HepG2 (cell line): ENCODE data around the gene CAPG. TPM values are rescaled to one million over a fixed set of nuclear protein-coding genes. Genes with fewer than 3 reads are reported as not detected.

Experiments used
- ATAC-seq: fragments of 200-7000 bp; cut with Tn5 transposase; 3 replicates; pipeline ENCODE4 v1.9.1; 2020; ENCODE audit warnings: mild to moderate bottlenecking, moderate library complexity
- BruUV-seq: library from RNA; stranded (reverse); fragments of 400-500 nt; replicated peaks from 2 replicates; lab custom pipeline; 2021; lab: Mats Ljungman, UMichigan
- CTCF ChIA-PET: fragments of 300-600 bp; formaldehyde crosslinking; extraction: SDS; loops from one replicate; lab custom pipeline; 2021; ENCODE audit warnings: low total read pairs, inconsistent platforms, low intra/inter-chr PET ratio; lab: Yijun Ruan, JAX
- POLR2A ChIA-PET: fragments of 350-600 bp; sonication (Branson Sonifier 250); formaldehyde crosslinking; loops from one replicate; lab custom pipeline; 2020; ENCODE audit warnings: antibody characterized with exemption, inconsistent platforms; lab: Yijun Ruan, JAX
- DNase-seq: peaks from one replicate; pipeline ENCODE4 v3.0.0-alpha.2; 2015; ENCODE audit warnings: low spot score
- FAIRE-seq: peaks from 3 replicates; lab custom pipeline; 2011; peaks lifted over from hg19 to GRCh38; lab: Jason Lieb, UNC
- H2AFZ ChIP-seq: one replicate; pipeline ENCODE4 v1.6.1; 2011; ENCODE audit warnings: low read length, inconsistent platforms
- H3K27ac ChIP-seq: fragments of 300-600 bp; 3 replicates; pipeline ENCODE4 v1.8.0; 2011; ENCODE audit warnings: mixed run types, mild to moderate bottlenecking, mixed read lengths, low read length, inconsistent platforms; ENCODE audit not compliant: insufficient read depth; ENCODE audit errors: extremely low read length
- H3K27me3 ChIP-seq, 2 experiments: fragments of 200-600 bp in 1 of 2; 2 replicates in 1 of 2; 3 replicates in 1 of 2; pipeline versions ENCODE4 v1.6.0 to v1.8.0; 2011; ENCODE audit warnings: low read length in 2 of 2, mild to moderate bottlenecking in 2 of 2, moderate library complexity in 2 of 2, inconsistent platforms in 1 of 2; ENCODE audit not compliant: insufficient read depth in 2 of 2, control insufficient read depth in 1 of 2
- H3K36me3 ChIP-seq, 2 experiments: fragments of 200-600 bp in 1 of 2; replicated peaks in 1 of 2; 2 replicates in 1 of 2; 3 replicates in 1 of 2; pipeline versions ENCODE4 v1.5.1 to v1.8.0; 2011; ENCODE audit warnings: low read length in 2 of 2, inconsistent platforms in 1 of 2; ENCODE audit not compliant: insufficient read depth in 2 of 2, control insufficient read depth in 1 of 2
- H3K4me1 ChIP-seq: 2 replicates; pipeline ENCODE4 v1.5.1; 2012; ENCODE audit warnings: low read length, inconsistent platforms; ENCODE audit not compliant: insufficient read depth
- H3K4me2 ChIP-seq: 2 replicates; pipeline ENCODE4 v1.6.0; 2011; ENCODE audit warnings: low read depth, low read length, inconsistent platforms
- H3K4me3 ChIP-seq, 3 experiments: fragments of 200-600 bp in 1 of 3; sonication (generic), shearing (Covaris generic) in 1 of 3; replicated peaks in 1 of 3; 2 replicates each; pipeline ENCODE4 v1.5.1; 2011 to 2016; ENCODE audit warnings: low read length in 3 of 3, inconsistent platforms in 2 of 3, low read depth in 2 of 3, mild to moderate bottlenecking in 2 of 3, control low read depth in 1 of 3, mixed read lengths in 1 of 3; ENCODE audit not compliant: insufficient read depth in 1 of 3
- H3K79me2 ChIP-seq: one replicate; pipeline ENCODE4 v1.6.1; 2011; ENCODE audit warnings: low read length, inconsistent platforms; ENCODE audit not compliant: insufficient read depth
- H3K9ac ChIP-seq: 2 replicates; pipeline ENCODE4 v1.6.0; 2011; ENCODE audit warnings: mild to moderate bottlenecking, low read depth, low read length, inconsistent platforms; ENCODE audit not compliant: insufficient read depth
- H3K9me3 ChIP-seq: 2 replicates; pipeline ENCODE4 v1.5.1; 2012; ENCODE audit warnings: mild to moderate bottlenecking, low read length
- H4K20me1 ChIP-seq: 2 replicates; pipeline ENCODE4 v1.6.0; 2011; ENCODE audit warnings: inconsistent platforms, mild to moderate bottlenecking, low read length, moderate library complexity; ENCODE audit not compliant: insufficient read depth
- PHF8 ChIP-seq: sonication (generic); formaldehyde crosslinking; IDR thresholded peaks from 2 replicates; pipeline ENCODE4 v1.5.0; 2020; ENCODE audit warnings: missing genetic modification reagents
- RFX3 ChIP-seq: IDR thresholded peaks from 2 replicates; pipeline ENCODE4 v1.6.1; 2016; ENCODE audit warnings: missing biosample characterization, missing genetic modification reagents
- SNRNP70 ChIP-seq: fragments of 200-400 bp; formaldehyde crosslinking; IDR thresholded peaks from 2 replicates; pipeline ENCODE4 v1.6.1; 2017; ENCODE audit warnings: mild to moderate bottlenecking, low read depth, low read length, moderate library complexity
- ZNF275 ChIP-seq: sonication (generic); formaldehyde crosslinking; IDR thresholded peaks from 2 replicates; pipeline ENCODE4 v1.8.0; 2022; ENCODE audit warnings: missing genetic modification reagents, mild to moderate bottlenecking, inconsistent platforms, borderline replicate concordance
- ZNF362 ChIP-seq: sonication (generic); formaldehyde crosslinking; IDR thresholded peaks from 2 replicates; pipeline ENCODE4 v1.4.0; 2020; ENCODE audit warnings: missing genetic modification reagents, mild to moderate bottlenecking, borderline replicate concordance
- ZNF44 ChIP-seq: sonication (generic); formaldehyde crosslinking; IDR thresholded peaks from 2 replicates; pipeline ENCODE4 v1.5.1; 2020; ENCODE audit warnings: mild to moderate bottlenecking, missing genetic modification reagents
- ZNF569 ChIP-seq: sonication (generic); formaldehyde crosslinking; IDR thresholded peaks from 2 replicates; pipeline ENCODE4 v1.5.0; 2020; ENCODE audit warnings: mild to moderate bottlenecking, missing genetic modification reagents, moderate library complexity, borderline replicate concordance
- ZNF598 ChIP-seq: sonication (generic); formaldehyde crosslinking; IDR thresholded peaks from 2 replicates; pipeline ENCODE4 v1.5.1; 2020; ENCODE audit warnings: mild to moderate bottlenecking, missing genetic modification reagents, borderline replicate concordance
- ZNF770 ChIP-seq: sonication (generic); formaldehyde crosslinking; IDR thresholded peaks from 2 replicates; pipeline ENCODE4 v1.5.0; 2020; ENCODE audit warnings: mild to moderate bottlenecking, missing genetic modification reagents
- WGBS: methylation state at CpG from one replicate; pipeline ENCODE4 v1.1.6; 2017; ENCODE audit warnings: low lambda C conversion rate; 5-methylcytosine and 5-hydroxymethylcytosine counted together
- in situ Hi-C: cut with HindIII; loops from 2 replicates; pipeline ENCODE4 v1.10.0; 2017; ENCODE audit warnings: low pct_unique_long_range_greater_than_20kb; ENCODE audit not compliant: extremely low pct_ligation_motif_present
- intact Hi-C: fragments of 100-400 bp; cut with micrococcal nuclease; formaldehyde crosslinking; loops from one replicate; pipeline ENCODE4 v1.10.0; 2022; ENCODE audit not compliant: unreplicated experiment
- polyA plus RNA-seq, 8 experiments: library from polyadenylated mRNA; depleted of rRNA in 3 of 8; stranded (reverse) in 7 of 8; unstranded in 1 of 8; fragments of >200 nt; fragmentation: Illumina TruSeq in 4 of 8; extraction: Trizol in 4 of 8; gene quantifications; 2 replicates each; pipeline versions ENCODE4 v1.2.1 to v1.2.3, GENCODE V29; 2011 to 2016; ENCODE audit warnings: low read depth in 4 of 8, missing spikeins in 1 of 8, mixed read lengths in 1 of 8; ENCODE audit not compliant: insufficient read depth in 1 of 8
- total RNA-seq, 5 experiments: library from RNA; depleted of rRNA; stranded (reverse); fragments of >200 nt; fragmentation: Illumina TruSeq; extraction: Trizol; gene quantifications; 2 replicates each; pipeline ENCODE4 v1.2.3, GENCODE V29; 2016; ENCODE audit warnings: low read depth in 1 of 5

Gene CAPG
- total and polyA plus RNA-seq, 2 of the 13 experiments (the other 11 are each of a cell fraction or from before 2014, with no cell fraction given), result 12.7 to 18.2 TPM

- Histone ChIP-seq H3K27me3 (no peaks in the 10 kb centered on the region), H3K9me3 (no peaks in the 10 kb centered on the region), H3K9ac (no peak overlapping the region), H3K36me3 (no peaks in the 10 kb centered on the region), H2AFZ (no peak overlapping the region), H3K4me1 (peaks cover 72% of the 10 kb centered on the region), H4K20me1 (no peaks in the 10 kb centered on the region), H3K79me2 (no peaks in the 10 kb centered on the region), H3K27ac (no peak overlapping the region), H3K4me2 (0 out of 2 replicates have a peak overlapping the region, but pooled peaks have one; percentile 6), H3K4me3 (no peak overlapping the region)
- WGBS, result 48% methylated on average over 5 of the region's 5 CpGs
- CTCF ChIA-PET, result no interaction called here
- 0 out of 2 replicates have a peak, but pooled peaks have one; percentile 50 for TF ChIP-seq ZNF598 (CRISPR knock-in tag)
- TF ChIP-seq PHF8 (CRISPR knock-in tag), result no peak
- 0 out of 2 replicates have a peak, but pooled peaks have one; percentile 39 for TF ChIP-seq ZNF44
- in situ Hi-C loops, result no loop called here
- FAIRE-seq, result no peak
- DNase-seq, result no peak
- BruUV-seq, result no TSS peak
- POLR2A ChIA-PET, result interaction anchor here (0.7 to 3.0 kb wide), 5 partner anchors 8 to 184 kb away, joined by 3 to 18 read pairs (median 3); partner anchors contain the start of genes MAT2A and RNF181
- intact Hi-C loops, result no loop called here
- ATAC-seq, result peak; percentile 1; the same call in 2 of the 3 replicates
Observed at GRCh38 chr2:85411405-85411748, 1.2 kb upstream of the CAPG start.

- no TSS peak for BruUV-seq
- no peaks in the 10 kb centered on the region for H3K27me3 ChIP-seq
- DNase-seq (peak; percentile 28), ATAC-seq (peak; percentile 14), FAIRE-seq (no peak)
- no peak overlapping the region for H3K27ac ChIP-seq
- intact Hi-C loops, result no loop called here
- peaks cover 73% of the 10 kb centered on the region for H3K4me1 ChIP-seq
- TF ChIP-seq ZNF569 (no peak), SNRNP70 (no peak), ZNF275 (CRISPR knock-in tag) (no peak), ZNF362 (0 out of 2 replicates have a peak, but pooled peaks have one; percentile 25), RFX3 (no peak), ZNF770 (peak; percentile 90)
- no peaks in the 10 kb centered on the region for H3K79me2 ChIP-seq
- H4K20me1 ChIP-seq, result no peaks in the 10 kb centered on the region
- CTCF ChIA-PET, result no interaction called here
- 42% methylated on average over 12 of the region's 13 CpGs for WGBS
- peak overlapping the region; percentile 40 for H3K4me2 ChIP-seq
- POLR2A ChIA-PET, result interaction anchor here (0.7 to 1.5 kb wide), 4 partner anchors 8 to 184 kb away, joined by 3 to 4 read pairs (median 3); partner anchors contain the start of gene RNF181
- no peaks in the 10 kb centered on the region for H3K9me3 ChIP-seq
- H3K36me3 ChIP-seq, result no peaks in the 10 kb centered on the region
- H2AFZ ChIP-seq, result no peak overlapping the region
- H3K9ac ChIP-seq, result no peak overlapping the region
- peak overlapping the region in 1 of 3 experiments; percentile 17; a peak in 1 of 6 replicates for H3K4me3 ChIP-seq
- in situ Hi-C loops, result no loop called here
Observed at GRCh38 chr2:85410584-85411404, 628 bp upstream of the CAPG start.
